NCI-H2171 treated with DMSO at 0.1 percent for 48 hours (cell line): ENCODE data around the gene ZSCAN4.

ENCODE experiments used
- DNase-seq: peaks from one replicate; lab custom pipeline; 2025; lab: John Stamatoyannopoulos, UW

The ZSCAN4 gene

DNA sequence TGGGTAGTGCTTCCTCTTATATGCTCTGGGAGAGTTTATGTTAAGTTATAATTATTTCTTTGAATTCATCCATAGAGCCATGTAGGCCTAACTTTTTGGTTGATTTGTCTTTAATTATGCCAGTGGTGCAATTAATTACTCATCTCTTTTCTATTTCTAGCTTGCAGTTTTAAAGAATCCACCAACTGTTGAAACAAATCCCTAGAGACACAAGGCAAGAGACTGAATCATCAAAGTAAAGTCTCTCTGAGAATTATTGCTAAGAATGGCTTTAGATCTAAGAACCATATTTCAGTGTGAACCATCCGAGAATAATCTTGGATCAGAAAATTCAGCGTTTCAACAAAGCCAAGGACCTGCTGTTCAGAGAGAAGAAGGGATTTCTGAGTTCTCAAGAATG is 7.1 kb downstream of the ZSCAN4 start:
- no peak for DNase-seq

DNA sequence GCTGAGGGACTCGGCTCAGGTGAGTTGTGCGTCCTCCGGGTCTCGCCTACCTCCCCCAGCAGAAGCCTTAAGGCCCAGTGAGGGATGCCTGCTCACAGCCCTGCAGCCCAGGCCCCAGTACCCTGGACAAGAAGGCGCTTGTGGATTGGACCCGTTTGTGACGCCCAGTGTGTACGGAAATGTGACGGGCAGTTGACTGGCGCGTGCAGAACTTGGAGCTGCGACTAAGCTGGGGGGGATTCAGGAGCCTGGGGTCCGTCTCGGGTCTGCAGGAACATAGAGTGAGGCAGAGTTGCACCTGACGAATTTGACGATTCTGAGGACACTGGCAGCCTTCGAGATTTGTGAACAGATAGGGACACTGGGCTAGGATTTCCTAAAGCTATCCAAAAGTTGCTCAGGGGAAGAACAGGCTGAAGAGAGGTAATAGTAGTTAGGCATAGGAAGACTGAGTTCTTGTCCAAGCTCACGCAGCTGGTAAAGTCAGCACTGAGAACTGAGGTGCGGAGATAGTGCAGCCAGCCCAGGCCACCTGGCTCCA is 13.6 kb downstream of the ZSCAN4 start:
- no peak for DNase-seq

- DNase-seq: no peak
Observed at GRCh38 chr19:57686727-57687126, 18.0 kb downstream of the ZSCAN4 start.

DNA sequence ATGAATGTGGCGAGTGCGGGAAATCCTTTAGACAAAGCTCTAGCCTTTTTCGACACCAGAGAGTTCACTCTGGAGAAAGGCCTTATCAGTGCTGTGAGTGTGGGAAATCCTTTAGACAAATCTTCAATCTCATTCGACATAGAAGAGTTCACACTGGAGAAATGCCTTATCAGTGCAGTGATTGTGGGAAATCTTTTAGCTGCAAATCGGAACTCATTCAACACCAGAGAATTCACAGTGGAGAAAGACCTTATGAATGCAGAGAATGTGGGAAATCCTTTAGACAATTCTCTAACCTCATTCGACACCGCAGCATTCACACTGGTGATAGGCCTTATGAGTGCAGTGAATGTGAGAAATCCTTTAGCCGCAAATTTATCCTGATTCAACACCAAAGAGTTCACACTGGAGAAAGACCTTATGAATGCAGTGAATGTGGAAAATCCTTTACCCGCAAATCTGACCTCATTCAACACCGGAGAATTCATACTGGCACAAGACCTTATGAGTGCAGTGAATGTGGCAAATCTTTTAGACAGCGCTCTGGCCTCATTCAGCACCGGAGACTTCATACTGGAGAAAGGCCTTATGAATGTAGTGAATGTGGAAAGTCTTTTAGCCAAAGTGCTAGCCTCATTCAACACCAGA is 18.8 kb downstream of the ZSCAN4 start:
- DNase-seq: no peak

DNA sequence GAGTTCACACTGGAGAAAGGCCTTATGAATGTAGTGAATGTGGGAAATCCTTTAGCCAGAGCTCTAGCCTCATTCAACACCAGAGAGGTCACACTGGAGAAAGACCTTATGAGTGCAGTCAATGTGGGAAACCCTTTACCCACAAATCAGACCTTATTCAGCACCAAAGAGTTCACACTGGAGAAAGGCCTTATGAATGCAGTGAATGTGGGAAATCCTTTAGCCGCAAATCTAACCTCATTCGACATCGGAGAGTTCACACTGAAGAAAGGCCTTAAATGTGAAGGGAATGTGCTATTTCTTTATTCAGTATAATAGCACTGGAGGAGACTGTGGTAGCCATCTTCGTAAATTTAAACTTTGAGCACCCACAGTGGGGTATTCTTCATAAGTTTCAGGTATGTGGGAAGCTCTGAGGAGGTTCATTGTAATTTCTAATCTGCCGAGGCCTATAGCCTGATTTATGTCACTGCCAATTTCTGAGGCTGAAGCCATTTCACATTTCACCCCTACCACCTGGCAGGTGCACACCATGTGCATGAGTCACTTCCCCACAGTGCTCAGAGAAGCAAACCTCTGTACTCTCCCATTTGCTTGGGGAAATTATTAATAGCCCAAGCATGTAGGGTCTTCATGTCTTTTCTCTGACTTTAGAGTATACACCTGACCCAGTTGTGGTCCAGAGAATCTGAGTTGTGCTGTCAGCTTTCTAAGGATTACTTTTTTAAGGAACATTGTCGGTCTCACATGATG is 19.5 kb downstream of the ZSCAN4 start:
- no peak for DNase-seq

DNA sequence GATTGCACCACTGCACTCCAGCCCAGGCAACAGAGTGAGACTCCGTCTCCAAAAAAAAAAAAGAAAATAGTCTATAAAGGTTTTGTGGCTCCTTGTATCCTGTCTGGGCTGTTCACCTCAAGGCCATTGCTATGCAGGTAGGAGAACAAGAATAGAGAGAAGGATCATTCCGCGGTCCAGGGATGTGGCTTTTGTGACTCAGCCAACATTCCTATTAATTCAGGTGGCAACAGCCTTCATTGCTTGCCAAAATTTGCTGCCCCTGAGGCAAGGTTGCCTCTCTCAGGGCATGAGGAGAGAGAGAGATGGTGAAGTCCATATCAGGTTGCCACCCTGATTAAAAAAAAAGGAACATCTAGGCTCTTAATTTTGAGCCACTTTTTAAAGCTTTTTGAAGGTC is 21.0 kb downstream of the ZSCAN4 start:
- no peak for DNase-seq

GRCh38 chr19:57701625-57702024 is 32.9 kb downstream of the ZSCAN4 start:
- DNase-seq: no peak

- no peak for DNase-seq
Observed at GRCh38 chr19:57706346-57706745, 37.6 kb downstream of the ZSCAN4 start.

GRCh38 chr19:57708641-57709361 is 40.1 kb downstream of the ZSCAN4 start, which contains the start of gene ZNF154:
TSS of gene ZNF154 (minus strand) at chr19:57709204. CDS start at chr19:57708971, 233 bp downstream.
- no peak for DNase-seq

DNA sequence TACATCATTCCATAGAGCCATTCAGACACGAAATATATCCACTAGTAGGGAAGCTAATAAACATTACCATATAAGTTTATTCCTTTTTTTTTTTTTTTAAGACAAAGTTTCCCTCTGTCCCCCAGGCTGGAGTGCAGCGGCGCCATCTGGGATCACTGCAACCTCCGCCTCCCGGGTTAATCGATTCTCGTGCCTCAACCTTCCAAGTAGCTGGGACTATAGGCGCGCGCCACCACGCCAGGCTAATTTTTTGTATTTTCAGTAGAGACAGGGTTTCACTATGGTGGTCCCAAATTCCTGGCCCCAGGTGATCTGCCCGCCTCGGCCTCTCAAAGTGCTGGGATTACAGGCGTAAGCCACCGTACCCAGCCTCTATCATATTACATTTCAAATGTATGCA is 40.9 kb downstream of the ZSCAN4 start:
- DNase-seq: no peak

GRCh38 chr19:57712222-57712621 is 43.5 kb downstream of the ZSCAN4 start:
- no peak for DNase-seq

GRCh38 chr19:57719424-57719823 is 50.7 kb downstream of the ZSCAN4 start:
- peak; percentile 74 for DNase-seq

- peak; percentile 76 for DNase-seq
Observed at GRCh38 chr19:57719901-57720519, 51.3 kb downstream of the ZSCAN4 start.

DNA sequence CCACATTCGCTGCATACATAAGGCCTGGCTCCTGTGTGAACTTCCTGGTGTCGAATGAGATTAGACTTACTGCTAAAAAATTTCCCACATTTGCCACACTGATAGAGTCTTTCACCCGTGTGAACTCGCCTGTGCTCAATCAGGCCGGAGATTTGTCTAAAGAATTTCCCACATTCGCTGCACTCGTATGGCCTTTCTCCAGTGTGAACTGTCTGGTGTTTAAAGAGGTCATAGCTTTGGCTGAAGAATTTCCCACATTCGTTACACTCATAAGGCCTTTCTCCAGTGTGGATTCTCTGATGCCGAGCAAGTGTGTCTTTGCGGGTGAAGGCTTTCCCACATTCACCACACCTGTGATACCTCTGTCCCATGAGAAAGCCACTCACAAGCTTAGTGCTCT is 52.1 kb downstream of the ZSCAN4 start:
- no peak for DNase-seq
